SU-DHL-6 (cell line): ENCODE results near the gene SLC16A7.

Source experiments
- CTCF ChIP-seq: fragments of 200-600 bp; sonication (generic); IDR thresholded peaks from one replicate; pipeline ENCODE4 v1.5.1; 2017; ENCODE audit warnings: antibody characterized with exemption, mild to moderate bottlenecking, low read length, moderate library complexity; ENCODE audit not compliant: insufficient read depth, poor library complexity, severe bottlenecking
- EZH2phosphoT487 ChIP-seq: fragments of 200-600 bp; sonication (generic), shearing (Covaris generic); conservative IDR thresholded peaks from 2 replicates; pipeline ENCODE4 v1.6.1; 2018; ENCODE audit warnings: mild to moderate bottlenecking, antibody characterized with exemption, low read length, moderate library complexity, mixed read lengths

- TF ChIP-seq CTCF (no peak), EZH2phosphoT487 (no peak)
Measured at GRCh38 chr12:59828521-59828920, 232.7 kb downstream of the SLC16A7 start.
